ENCODE measurements around the gene ARMC6. TPM values are rescaled to one million over a fixed set of nuclear protein-coding genes. Genes with fewer than 3 reads are reported as not detected.

Gene ARMC6
- polyA plus RNA-seq, 1 donor from 2014 or later: 74.4 TPM

DNA sequence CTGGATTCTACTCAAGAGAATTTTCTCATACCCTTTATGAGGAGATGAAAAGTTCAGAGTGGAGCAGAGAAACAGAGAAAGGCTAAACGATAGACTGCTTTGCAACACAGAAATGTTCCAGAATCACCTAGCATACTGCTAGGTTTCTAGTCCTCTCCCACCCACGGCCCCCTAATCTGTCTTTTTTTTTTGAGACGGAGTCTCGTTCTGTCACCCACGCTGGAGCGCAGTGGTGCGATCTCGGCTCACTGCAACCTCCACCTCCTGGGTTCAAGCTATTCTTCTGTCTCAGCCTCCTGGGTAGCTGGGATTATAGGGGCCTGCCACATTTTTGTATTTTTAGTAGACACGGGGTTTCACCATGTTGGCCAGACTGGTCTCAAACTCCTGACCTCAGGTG, 4.9 kb upstream of the ARMC6 start:
- Histone ChIP-seq H3K79me2 (replicated peaks; ENCODE audit: insufficient read depth, low read length) (peaks cover 26% of the 10 kb centered on the region), H3K9me2 (ENCODE audit: insufficient read depth, low read length) (no peaks in the 10 kb centered on the region)

DNA sequence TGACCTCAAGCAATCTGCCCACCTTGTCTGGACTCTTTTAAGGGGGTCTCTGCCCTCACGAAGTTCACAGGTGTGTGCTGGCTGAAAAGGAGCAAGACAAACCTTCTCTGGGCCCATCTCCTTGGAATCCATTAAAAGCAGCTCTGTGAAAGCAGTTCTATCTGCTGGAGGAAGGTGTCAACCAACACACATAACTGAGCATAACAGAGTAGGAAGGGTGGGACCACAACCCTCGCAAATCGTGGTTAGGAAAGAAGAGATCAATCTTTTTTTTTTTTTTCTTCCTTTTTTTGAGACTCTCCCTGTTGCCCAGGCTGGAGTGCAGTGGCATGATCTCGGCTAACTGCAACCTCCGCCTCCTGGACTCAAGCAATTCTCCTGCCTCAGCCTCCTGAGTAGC, 1.5 kb upstream of the ARMC6 start:
- H4K20me1 ChIP-seq (ENCODE audit: insufficient read depth): no peaks in the 10 kb centered on the region
- H3K9ac ChIP-seq (ENCODE audit: low read length): peak overlapping the region; percentile 95
- H3K4me2 ChIP-seq (ENCODE audit: low read length): peak overlapping the region; percentile 8

More for the DNA sequence above, 4.9 kb upstream of the ARMC6 start:
- Histone ChIP-seq H3K4me2 (ENCODE audit: low read length) (no peak overlapping the region), H3F3A (ENCODE audit: insufficient read depth, low read length, poor library complexity, severe bottlenecking) (no peaks in the 10 kb centered on the region), H3K27ac (ENCODE audit: low read length) (no peak overlapping the region), H4K20me1 (ENCODE audit: insufficient read depth) (peaks cover 3% of the 10 kb centered on the region), H3K4me3 (ENCODE audit: low read length) (no peak overlapping the region), H3K36me3 (ENCODE audit: insufficient read depth, low read length) (peaks cover 9% of the 10 kb centered on the region), H2AFZ (ENCODE audit: low read depth, low read length) (no peak overlapping the region), H3K9ac (ENCODE audit: low read length) (no peak overlapping the region), H3K27me3 (ENCODE audit: insufficient read depth, low read depth, low read length) (no peaks in the 10 kb centered on the region), H3K9me3 (ENCODE audit: low read length) (no peaks in the 10 kb centered on the region)
- TF ChIP-seq POLR2AphosphoS5 (IDR thresholded peaks at IDR 0.05): no peak
- no peak for TF ChIP-seq EZH2 (IDR thresholded peaks at IDR 0.05; ENCODE audit: borderline replicate concordance, insufficient read depth, low read length, poor library complexity, severe bottlenecking)
- TF ChIP-seq TAF1 (IDR thresholded peaks at IDR 0.05; ENCODE audit: low read depth): no peak
- TF ChIP-seq MXI1 (conservative IDR thresholded peaks at IDR 0.05; ENCODE audit: poor library complexity, severe bottlenecking): no peak
- TF ChIP-seq EP300 (conservative IDR thresholded peaks at IDR 0.05; ENCODE audit: poor library complexity, severe bottlenecking): no peak
- no peak for TF ChIP-seq RAD21 (conservative IDR thresholded peaks at IDR 0.05)
- TF ChIP-seq, protein P1, sequence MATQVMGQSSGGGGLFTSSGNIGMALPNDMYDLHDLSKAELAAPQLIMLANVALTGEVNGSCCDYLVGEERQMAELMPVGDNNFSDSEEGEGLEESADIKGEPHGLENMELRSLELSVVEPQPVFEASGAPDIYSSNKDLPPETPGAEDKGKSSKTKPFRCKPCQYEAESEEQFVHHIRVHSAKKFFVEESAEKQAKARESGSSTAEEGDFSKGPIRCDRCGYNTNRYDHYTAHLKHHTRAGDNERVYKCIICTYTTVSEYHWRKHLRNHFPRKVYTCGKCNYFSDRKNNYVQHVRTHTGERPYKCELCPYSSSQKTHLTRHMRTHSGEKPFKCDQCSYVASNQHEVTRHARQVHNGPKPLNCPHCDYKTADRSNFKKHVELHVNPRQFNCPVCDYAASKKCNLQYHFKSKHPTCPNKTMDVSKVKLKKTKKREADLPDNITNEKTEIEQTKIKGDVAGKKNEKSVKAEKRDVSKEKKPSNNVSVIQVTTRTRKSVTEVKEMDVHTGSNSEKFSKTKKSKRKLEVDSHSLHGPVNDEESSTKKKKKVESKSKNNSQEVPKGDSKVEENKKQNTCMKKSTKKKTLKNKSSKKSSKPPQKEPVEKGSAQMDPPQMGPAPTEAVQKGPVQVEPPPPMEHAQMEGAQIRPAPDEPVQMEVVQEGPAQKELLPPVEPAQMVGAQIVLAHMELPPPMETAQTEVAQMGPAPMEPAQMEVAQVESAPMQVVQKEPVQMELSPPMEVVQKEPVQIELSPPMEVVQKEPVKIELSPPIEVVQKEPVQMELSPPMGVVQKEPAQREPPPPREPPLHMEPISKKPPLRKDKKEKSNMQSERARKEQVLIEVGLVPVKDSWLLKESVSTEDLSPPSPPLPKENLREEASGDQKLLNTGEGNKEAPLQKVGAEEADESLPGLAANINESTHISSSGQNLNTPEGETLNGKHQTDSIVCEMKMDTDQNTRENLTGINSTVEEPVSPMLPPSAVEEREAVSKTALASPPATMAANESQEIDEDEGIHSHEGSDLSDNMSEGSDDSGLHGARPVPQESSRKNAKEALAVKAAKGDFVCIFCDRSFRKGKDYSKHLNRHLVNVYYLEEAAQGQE (IDR thresholded peaks at IDR 0.05; ENCODE audit: borderline replicate concordance): no peak
- TF ChIP-seq SMC3 (conservative IDR thresholded peaks at IDR 0.05; ENCODE audit: poor library complexity): no peak
- TF ChIP-seq, protein P2, sequence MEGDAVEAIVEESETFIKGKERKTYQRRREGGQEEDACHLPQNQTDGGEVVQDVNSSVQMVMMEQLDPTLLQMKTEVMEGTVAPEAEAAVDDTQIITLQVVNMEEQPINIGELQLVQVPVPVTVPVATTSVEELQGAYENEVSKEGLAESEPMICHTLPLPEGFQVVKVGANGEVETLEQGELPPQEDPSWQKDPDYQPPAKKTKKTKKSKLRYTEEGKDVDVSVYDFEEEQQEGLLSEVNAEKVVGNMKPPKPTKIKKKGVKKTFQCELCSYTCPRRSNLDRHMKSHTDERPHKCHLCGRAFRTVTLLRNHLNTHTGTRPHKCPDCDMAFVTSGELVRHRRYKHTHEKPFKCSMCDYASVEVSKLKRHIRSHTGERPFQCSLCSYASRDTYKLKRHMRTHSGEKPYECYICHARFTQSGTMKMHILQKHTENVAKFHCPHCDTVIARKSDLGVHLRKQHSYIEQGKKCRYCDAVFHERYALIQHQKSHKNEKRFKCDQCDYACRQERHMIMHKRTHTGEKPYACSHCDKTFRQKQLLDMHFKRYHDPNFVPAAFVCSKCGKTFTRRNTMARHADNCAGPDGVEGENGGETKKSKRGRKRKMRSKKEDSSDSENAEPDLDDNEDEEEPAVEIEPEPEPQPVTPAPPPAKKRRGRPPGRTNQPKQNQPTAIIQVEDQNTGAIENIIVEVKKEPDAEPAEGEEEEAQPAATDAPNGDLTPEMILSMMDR (IDR thresholded peaks at IDR 0.05; ENCODE audit: poor library complexity, severe bottlenecking): no peak

More for the DNA sequence above, 1.5 kb upstream of the ARMC6 start:
- no peaks in the 10 kb centered on the region for H3F3A ChIP-seq (ENCODE audit: insufficient read depth, low read length, poor library complexity, severe bottlenecking)
- H2AFZ ChIP-seq (ENCODE audit: low read depth, low read length): no peak overlapping the region
- no peaks in the 10 kb centered on the region for H3K36me3 ChIP-seq (ENCODE audit: insufficient read depth, low read length)
- peaks cover 32% of the 10 kb centered on the region for H3K79me2 ChIP-seq (replicated peaks; ENCODE audit: insufficient read depth, low read length)
- no peaks in the 10 kb centered on the region for H3K27me3 ChIP-seq (ENCODE audit: insufficient read depth, low read depth, low read length)
- peak overlapping the region; percentile 97 for H3K27ac ChIP-seq (ENCODE audit: low read length)
- TF ChIP-seq SMC3 (conservative IDR thresholded peaks at IDR 0.05; ENCODE audit: poor library complexity) (no peak), EZH2 (IDR thresholded peaks at IDR 0.05; ENCODE audit: borderline replicate concordance, insufficient read depth, low read length, poor library complexity, severe bottlenecking) (no peak), RAD21 (conservative IDR thresholded peaks at IDR 0.05) (no peak), TAF1 (IDR thresholded peaks at IDR 0.05; ENCODE audit: low read depth) (no peak), MXI1 (conservative IDR thresholded peaks at IDR 0.05; ENCODE audit: poor library complexity, severe bottlenecking) (no peak), POLR2AphosphoS5 (IDR thresholded peaks at IDR 0.05) (no peak), EP300 (conservative IDR thresholded peaks at IDR 0.05; ENCODE audit: poor library complexity, severe bottlenecking) (no peak)
- TF ChIP-seq, protein P2 (IDR thresholded peaks at IDR 0.05; ENCODE audit: poor library complexity, severe bottlenecking): no peak
- TF ChIP-seq, protein P1 (IDR thresholded peaks at IDR 0.05; ENCODE audit: borderline replicate concordance): no peak
- H3K4me3 ChIP-seq (ENCODE audit: low read length): peak overlapping the region; percentile 88
- H3K9me3 ChIP-seq (ENCODE audit: low read length): no peaks in the 10 kb centered on the region
- H3K9me2 ChIP-seq (ENCODE audit: insufficient read depth, low read length): no peaks in the 10 kb centered on the region
